GM21423 (cell line): ENCODE data around the gene IKBKG.
"Not testable (repeated sequence)": the region's sequence is repeated elsewhere in the genome, so short reads cannot be mapped to it uniquely, and the experiment has no call there.

Source experiments
- ATAC-seq: cut with Tn5 transposase; IDR thresholded peaks from one replicate; pipeline ENCODE4 v1.9.1; 2021; ENCODE audit warnings: mild to moderate bottlenecking, moderate library complexity; ENCODE audit not compliant: unreplicated experiment

The IKBKG gene

GRCh38 chrX:154558060-154558690 lies 10.8 kb downstream of the IKBKG start:
- ATAC-seq: not testable (repeated sequence)

- ATAC-seq: not testable (repeated sequence)
Observed at GRCh38 chrX:154558896-154559295, 11.5 kb downstream of the IKBKG start.

DNA sequence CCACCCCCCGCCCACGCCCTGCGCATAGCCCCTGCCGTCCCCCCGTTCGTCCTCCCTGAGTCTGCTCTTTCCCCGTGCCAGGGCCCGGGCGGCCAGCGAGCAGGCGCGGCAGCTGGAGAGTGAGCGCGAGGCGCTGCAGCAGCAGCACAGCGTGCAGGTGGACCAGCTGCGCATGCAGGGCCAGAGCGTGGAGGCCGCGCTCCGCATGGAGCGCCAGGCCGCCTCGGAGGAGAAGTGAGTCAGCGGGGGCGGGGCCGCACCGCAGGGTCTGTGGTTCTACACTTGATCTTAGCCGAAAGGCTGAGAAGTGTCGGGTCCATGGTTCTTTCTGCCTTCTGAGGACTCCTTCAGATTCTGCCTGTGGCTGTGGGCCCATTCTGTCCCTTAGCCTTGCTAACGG lies 12.9 kb downstream of the IKBKG start:
- ATAC-seq: not testable (repeated sequence)

DNA sequence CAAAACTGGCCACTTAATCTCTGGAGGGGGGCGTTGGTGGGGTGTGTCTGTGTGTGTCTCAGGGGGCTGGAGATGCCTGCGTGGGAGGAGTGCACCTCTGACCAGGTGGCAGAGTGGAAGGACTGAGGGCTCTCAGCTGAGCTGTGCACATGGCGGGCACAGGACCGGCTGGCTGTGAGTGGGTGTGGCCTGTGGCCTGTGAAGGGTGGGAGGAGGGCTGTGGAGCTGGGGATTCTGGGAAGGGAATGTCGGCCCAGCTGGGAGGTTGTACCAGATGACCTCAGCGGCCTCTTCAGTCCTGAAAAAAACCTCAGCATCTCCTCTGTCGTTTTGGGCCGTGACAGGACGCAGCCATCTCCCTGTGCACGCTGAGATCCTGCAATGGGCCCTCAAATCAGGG lies 14.9 kb downstream of the IKBKG start:
- ATAC-seq: not testable (repeated sequence)

- ATAC-seq: not testable (repeated sequence)
Observed at GRCh38 chrX:154570361-154570760, 22.9 kb downstream of the IKBKG start.

DNA sequence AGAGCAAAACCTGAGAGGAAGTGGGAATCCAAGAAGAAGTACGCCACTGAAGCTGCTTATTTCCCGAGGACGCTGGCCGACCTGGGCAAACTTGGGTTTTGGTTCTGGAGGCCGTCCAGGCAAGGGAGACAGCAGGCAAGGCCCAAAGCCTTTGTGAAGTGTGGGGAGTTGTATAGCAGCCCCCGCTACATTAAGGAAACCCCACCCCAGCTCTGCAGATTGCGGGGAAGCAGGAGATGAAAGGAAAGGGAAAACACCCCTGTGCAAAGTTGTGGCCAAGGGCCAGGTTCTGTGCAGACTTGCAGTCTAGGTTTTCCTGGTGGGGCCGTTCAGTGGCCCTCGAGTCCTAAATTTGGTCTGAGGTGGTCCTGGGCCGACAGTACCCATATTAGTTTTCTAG lies 25.6 kb downstream of the IKBKG start:
- ATAC-seq: not testable (repeated sequence)

DNA sequence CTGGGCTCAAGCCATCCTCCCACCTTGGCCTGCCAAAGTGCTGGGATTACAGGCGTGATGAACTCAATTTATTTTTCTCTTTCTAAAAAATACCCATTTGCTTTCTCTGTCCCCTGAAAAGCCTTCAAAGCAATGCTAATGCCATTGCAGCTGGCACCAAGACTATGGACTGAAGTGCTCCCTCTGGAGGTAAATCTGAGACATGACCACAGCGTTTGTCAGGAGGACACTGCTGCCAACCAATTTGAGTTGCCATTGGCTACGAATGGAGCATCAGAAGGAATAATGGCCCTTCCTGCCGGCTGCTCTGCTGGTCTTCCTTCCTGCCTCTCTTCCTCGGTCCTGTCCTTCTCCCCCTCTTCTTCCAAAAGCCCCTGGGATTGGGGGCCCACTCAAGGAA lies 27.7 kb downstream of the IKBKG start:
- ATAC-seq: not testable (repeated sequence)

GRCh38 chrX:154582994-154583393 lies 35.6 kb downstream of the IKBKG start:
- ATAC-seq: not testable (repeated sequence)

DNA sequence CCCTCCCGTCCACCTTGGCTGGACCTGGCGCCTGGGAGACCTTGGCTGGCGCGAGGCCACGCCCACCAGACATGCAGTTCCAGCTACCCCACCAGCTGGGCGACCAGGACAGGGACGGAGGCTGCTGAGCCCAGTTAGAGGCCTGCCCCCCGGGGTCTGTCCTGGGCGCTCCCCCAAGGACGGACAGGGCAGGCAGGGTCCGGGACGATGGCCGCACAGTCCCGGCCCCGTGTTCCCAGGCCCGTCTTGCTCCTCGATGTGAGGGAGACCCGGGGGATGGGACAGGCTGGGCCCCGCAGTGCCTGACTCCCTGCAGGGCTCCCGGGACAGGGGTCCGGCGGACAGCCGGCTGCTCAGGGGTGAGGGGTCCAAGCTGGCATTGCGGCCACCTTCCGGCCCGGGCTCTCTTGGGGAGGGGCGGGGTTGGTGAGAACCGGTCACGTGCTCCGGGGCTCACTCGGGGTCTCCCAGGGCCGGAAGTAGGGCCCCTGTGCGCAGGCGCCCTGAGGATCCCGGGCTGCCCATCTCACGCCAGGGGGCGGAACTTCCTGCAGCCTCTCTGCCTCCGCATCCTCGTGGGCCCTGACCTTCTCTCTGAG lies 37.3 kb downstream of the IKBKG start, which contains the start of gene CTAG1A:
Gene CTAG1A (plus strand): TSS at position 549 of the 599 bp plus-strand sequence. CDS start 74 bp downstream, outside the sequence.
- ATAC-seq: not testable (repeated sequence)

GRCh38 chrX:154590415-154590814 lies 43.0 kb downstream of the IKBKG start:
- not testable (repeated sequence) for ATAC-seq

DNA sequence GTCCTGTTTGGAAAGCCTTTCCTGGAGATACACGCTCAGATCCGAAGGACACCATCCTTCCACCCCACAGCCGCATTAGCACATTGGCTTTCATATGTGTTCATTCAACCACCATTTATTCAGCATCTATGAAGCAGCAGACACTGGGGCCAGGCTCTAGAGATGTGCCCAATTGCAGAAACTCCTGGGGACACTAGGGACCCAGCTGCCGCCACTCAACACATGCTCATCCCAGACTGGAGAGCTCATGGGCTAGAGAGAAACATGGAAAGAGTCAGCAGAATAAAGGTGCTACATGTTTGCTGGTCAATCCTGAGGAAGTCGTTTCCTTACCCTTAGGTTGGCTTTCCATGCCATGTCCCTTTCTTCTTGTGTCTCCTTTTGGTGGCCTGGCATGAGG lies 45.1 kb downstream of the IKBKG start:
- ATAC-seq: no peak

DNA sequence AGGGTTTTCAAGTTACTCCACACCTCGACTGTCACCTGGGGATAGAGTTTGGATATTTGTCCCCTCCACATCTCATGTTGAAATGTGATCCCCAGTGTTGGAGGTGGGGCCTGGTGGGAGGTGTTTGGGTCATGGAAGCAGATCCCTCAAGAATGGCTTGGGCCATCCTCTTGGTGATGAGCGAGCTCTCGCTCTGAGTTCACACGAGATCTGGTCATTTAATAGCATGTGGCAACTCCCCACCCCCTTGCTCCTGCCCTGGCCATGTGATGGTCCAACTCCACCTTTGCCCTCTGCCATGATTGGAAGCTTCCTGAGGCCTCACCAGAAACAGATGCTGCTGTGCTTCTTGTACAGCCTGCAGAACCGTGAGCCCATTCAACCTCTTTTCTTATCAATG lies 45.8 kb downstream of the IKBKG start:
- ATAC-seq: no peak

- ATAC-seq: no peak
Observed at GRCh38 chrX:154594491-154594890, 47.1 kb downstream of the IKBKG start.

DNA sequence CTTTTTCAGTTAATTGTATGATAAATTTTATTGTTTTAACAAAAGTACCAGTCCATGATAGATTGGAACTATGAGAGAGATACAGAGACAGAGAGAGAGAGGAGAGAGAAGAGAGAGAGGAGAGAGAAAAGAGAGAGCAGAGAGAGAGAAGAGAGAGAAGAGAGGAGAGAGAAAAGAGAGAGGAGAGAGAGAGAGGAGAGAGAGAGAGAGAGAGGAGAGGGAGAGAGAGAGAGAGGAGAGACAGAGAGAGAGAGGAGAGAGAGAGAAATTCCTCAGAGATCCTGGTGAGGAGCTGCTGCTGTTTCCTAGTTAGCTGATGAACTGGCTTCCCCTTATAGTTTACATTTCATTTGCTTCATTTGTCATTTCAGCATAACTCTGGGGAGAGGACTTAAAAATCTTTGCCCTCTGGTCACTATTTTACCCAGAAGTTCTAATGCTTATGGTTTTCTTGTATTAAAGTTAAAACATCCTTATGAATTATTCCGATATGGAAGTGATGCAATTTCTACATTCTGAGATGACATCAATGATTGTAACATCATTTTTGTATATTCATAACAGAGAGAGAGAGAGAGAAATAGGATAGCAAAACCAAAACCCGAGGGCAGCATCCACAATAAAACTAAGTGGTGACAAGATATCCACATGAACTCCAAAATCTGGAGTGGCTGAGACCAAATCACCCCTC lies 48.3 kb downstream of the IKBKG start:
- ATAC-seq: no peak

GRCh38 chrX:154596290-154596929 lies 49.0 kb downstream of the IKBKG start:
- no peak for ATAC-seq

DNA sequence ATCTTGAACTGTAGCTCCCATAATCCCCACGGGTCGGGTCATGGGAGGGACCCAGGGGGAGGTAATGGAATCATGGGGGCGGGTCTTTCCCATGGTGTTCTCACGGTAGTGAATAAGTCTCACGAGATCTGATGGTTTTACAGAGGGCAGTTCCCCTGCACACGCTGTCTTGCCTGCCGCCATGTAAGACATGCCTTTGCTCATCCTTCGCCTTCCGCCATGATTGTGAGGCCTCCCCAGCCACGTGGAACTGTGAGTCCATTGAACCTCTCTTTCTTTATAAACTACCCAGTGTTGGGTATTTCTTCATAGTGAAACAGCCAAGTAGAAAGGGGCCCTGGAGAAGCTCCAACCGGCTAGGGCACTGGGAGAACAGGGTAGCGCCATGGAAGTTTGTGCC lies 49.8 kb downstream of the IKBKG start:
- ATAC-seq: no peak

- ATAC-seq: no peak
Observed at GRCh38 chrX:154598656-154599055, 51.2 kb downstream of the IKBKG start.

DNA sequence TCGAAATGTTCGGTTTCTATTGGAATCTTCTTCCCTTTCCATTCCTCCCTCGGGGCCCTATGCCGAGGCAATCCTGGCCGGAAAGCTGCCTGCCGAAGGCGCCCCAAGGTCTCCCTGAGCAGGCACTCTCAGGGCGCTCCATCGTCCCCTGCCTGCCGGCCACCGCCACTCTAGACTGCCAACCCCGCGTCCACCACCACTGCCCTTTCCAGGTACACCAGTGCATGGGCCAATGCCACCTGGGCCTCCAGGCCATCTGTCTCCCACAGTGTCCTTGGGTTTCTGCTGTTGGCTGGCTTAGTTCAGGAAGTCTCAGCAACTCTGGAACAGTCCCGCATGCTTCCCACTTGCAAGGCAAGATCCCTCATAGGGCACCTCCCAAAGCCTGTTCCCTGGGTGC lies 52.1 kb downstream of the IKBKG start:
- ATAC-seq: no peak

DNA sequence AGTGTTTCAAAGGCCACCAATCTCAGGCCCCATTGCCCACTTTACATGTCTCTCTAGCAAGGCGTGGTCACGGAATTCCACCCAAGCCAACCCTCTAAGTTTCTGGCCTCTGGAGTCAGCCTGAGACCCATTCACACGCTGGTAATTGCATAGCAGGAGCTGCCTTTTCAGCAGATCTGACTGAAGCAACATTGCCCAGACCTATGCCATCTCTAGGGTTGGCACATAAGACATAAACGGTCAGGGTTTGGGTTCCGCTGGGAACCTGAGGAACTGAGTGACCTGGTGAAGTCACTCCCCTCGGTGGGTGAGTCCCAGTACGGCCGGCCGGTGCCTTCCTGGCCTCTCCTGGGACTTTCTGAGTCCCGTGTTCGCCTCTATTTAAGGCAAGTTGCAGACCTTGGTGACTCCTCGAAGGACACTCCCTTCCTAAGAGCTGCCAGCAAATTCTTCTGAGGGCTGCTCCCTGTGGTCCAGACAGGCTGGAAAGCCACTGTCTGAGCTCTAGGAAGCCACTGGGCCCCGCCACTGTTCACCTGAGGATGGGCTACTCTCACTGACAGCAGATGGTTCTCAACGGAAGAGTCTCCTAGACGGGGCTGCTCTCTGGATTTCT lies 53.4 kb downstream of the IKBKG start:
- ATAC-seq: no peak

- ATAC-seq: no peak
Observed at GRCh38 chrX:154602226-154602625, 54.8 kb downstream of the IKBKG start.

GRCh38 chrX:154602766-154603437 lies 55.5 kb downstream of the IKBKG start:
- no peak for ATAC-seq
